ENCODE data around the gene KLHL5. TPM values are rescaled to one million over a fixed set of nuclear protein-coding genes. Genes with fewer than 3 reads are reported as not detected.
A peak's percentile ranks its signal among the peaks of the same experiment; 100 is the strongest.

Gene KLHL5
- total and polyA plus RNA-seq, 9 of the 15 experiments (the other 6 are each of a cell fraction or from before 2014, with no cell fraction given) = 8.0 to 30.8 (median 22.1) TPM

DNA sequence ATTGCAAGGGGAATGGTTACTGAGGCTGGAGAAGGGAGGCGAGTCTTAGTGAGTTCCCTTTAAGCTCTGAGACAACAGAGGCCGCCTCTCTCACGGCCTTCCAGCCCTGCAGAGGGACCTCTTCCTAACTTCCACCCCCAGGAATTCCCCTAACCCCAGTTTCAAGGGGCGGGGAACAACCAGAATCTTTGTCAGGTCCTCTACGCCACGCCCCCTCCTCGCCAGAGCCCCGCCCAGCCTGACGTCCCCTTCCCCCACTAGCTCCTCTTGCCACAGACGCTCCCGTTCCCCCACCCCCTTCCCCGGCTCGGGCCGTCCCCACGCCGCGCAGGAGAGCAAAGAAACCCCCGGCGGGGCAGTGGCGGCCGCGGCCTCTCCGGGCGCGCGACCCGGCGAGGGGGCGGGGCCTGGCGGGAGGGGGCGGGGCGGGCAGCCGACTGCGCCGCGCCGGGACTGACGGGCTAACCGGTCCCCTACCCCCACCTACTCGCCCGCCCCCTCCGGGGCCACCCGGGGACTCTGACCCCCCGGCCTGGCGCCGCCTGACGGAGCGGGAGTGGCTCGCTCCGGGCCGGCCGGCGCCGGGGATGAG lies 17.6 kb upstream of the KLHL5 start (continued):
- TF ChIP-seq ZBTB1 (CRISPR knock-in tag; IDR thresholded peaks at IDR 0.05; ENCODE audit: borderline replicate concordance, low read depth) (no peak), ZNF253 (CRISPR knock-in tag; conservative IDR thresholded peaks at IDR 0.05) (no peak), L3MBTL2 (IDR thresholded peaks at IDR 0.05) (no peak), TSC22D4 (tag; IDR thresholded peaks at IDR 0.05) (no peak), NR3C1 (CRISPR knock-in tag; IDR thresholded peaks at IDR 0.05) (no peak), SMARCC2 (IDR thresholded peaks at IDR 0.05; ENCODE audit: low read depth) (no peak), ARID1B (IDR thresholded peaks at IDR 0.05) (0 out of 2 replicates have a peak, but pooled peaks have one; percentile 15), ZNF146 (CRISPR knock-in tag; IDR thresholded peaks at IDR 0.05; ENCODE audit: unreplicated experiment) (no peak), JUN (IDR thresholded peaks at IDR 0.05; ENCODE audit: borderline replicate concordance, low read depth, low read length) (no peak), JUN (CRISPR knock-in tag; IDR thresholded peaks at IDR 0.05; ENCODE audit: borderline replicate concordance) (no peak), FOXM1 (IDR thresholded peaks at IDR 0.05; ENCODE audit: low read depth) (no peak), FOXM1 (CRISPR knock-in tag; IDR thresholded peaks at IDR 0.05; ENCODE audit: low read depth) (no peak)
- TF ChIP-seq, protein P1, sequence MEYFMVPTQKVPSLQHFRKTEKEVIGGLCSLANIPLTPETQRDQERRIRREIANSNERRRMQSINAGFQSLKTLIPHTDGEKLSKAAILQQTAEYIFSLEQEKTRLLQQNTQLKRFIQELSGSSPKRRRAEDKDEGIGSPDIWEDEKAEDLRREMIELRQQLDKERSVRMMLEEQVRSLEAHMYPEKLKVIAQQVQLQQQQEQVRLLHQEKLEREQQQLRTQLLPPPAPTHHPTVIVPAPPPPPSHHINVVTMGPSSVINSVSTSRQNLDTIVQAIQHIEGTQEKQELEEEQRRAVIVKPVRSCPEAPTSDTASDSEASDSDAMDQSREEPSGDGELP (CRISPR knock-in tag; IDR thresholded peaks at IDR 0.05; ENCODE audit: borderline replicate concordance) = no peak
- TF ChIP-seq, protein P2, sequence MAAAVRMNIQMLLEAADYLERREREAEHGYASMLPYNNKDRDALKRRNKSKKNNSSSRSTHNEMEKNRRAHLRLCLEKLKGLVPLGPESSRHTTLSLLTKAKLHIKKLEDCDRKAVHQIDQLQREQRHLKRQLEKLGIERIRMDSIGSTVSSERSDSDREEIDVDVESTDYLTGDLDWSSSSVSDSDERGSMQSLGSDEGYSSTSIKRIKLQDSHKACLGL (CRISPR knock-in tag; IDR thresholded peaks at IDR 0.05; ENCODE audit: borderline replicate concordance, poor library complexity, severe bottlenecking) = no peak
- TF ChIP-seq, protein P3, sequence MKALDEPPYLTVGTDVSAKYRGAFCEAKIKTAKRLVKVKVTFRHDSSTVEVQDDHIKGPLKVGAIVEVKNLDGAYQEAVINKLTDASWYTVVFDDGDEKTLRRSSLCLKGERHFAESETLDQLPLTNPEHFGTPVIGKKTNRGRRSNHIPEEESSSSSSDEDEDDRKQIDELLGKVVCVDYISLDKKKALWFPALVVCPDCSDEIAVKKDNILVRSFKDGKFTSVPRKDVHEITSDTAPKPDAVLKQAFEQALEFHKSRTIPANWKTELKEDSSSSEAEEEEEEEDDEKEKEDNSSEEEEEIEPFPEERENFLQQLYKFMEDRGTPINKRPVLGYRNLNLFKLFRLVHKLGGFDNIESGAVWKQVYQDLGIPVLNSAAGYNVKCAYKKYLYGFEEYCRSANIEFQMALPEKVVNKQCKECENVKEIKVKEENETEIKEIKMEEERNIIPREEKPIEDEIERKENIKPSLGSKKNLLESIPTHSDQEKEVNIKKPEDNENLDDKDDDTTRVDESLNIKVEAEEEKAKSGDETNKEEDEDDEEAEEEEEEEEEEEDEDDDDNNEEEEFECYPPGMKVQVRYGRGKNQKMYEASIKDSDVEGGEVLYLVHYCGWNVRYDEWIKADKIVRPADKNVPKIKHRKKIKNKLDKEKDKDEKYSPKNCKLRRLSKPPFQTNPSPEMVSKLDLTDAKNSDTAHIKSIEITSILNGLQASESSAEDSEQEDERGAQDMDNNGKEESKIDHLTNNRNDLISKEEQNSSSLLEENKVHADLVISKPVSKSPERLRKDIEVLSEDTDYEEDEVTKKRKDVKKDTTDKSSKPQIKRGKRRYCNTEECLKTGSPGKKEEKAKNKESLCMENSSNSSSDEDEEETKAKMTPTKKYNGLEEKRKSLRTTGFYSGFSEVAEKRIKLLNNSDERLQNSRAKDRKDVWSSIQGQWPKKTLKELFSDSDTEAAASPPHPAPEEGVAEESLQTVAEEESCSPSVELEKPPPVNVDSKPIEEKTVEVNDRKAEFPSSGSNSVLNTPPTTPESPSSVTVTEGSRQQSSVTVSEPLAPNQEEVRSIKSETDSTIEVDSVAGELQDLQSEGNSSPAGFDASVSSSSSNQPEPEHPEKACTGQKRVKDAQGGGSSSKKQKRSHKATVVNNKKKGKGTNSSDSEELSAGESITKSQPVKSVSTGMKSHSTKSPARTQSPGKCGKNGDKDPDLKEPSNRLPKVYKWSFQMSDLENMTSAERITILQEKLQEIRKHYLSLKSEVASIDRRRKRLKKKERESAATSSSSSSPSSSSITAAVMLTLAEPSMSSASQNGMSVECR (CRISPR knock-in tag; IDR thresholded peaks at IDR 0.05) = no peak
- TF ChIP-seq, protein P4, sequence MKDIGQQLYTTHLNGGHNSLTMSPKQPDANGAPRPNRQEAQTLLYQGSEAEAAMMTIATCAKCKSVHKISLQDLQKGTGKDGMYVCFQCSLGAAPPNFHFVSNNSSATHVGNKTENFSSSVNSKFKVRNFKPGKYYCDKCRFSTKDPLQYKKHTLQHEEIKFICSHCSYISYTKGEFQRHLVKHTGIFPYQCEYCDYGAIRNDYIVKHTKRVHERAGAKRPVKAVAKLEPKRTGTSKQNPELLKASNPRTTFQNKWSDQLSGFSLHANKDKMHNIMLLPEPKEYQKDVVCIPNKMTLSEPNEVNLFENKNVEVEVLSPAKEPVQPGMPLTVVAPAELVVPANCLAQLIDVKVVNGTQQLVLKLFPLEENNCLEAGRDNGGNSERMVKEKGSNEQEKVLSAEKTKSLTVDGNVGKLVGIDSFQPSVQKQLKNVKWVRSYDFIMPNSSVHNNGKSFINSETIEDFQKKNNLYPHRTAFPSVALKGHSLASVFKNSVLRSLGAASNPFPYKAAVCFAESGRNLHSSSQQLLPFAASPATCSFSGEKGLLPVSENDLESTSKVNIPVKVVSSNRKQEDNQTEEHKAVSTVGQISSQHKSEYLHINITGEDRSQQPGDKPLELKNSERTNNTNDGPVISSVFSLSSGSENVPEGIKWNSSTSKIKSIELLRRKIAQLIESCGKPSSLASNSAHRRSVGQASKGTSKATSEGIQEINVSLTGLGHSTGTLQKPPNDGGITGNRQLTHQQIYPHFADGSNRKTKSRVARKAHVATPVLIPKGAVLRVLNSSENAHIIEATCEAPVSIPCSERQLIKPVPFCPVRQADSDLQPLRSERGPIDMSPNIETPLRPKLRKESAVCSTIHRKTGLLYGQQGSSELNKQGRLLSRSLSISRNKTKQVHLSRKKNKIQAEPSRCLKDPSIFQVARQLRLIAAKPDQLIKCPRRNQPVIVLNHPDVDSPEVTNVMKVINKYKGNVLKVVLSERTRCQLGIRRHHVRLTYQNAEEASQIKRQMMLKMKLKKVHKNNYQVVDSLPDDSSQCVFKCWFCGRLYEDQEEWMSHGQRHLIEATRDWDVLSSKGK (CRISPR knock-in tag; IDR thresholded peaks at IDR 0.05) = no peak
- TF ChIP-seq, protein P5, sequence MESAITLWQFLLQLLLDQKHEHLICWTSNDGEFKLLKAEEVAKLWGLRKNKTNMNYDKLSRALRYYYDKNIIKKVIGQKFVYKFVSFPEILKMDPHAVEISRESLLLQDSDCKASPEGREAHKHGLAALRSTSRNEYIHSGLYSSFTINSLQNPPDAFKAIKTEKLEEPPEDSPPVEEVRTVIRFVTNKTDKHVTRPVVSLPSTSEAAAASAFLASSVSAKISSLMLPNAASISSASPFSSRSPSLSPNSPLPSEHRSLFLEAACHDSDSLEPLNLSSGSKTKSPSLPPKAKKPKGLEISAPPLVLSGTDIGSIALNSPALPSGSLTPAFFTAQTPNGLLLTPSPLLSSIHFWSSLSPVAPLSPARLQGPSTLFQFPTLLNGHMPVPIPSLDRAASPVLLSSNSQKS (CRISPR knock-in tag; IDR thresholded peaks at IDR 0.05) = no peak
